ENCODE results near the gene MFAP3.

DNA sequence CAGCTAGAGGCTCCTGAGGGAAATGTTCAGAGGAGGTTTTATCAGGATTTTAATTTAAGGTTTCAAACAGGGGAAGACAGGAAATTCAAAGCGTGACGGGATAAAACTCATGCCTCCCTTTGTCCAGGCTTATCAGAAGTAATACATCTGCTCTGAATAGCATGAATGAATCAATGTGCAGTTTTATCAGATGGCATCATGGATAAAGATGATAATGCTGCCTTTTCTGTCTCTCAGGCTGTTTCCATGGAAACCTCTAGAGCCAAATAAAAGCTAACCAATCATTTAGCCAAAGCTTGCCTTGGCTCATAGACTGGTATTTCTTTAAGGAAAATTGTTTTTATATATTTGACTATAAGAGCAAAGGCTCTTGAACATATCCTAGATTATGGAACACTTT lies 16.4 kb downstream of the MFAP3 start:
- TF ChIP-seq ZFP3 (CRISPR knock-in tag; IDR thresholded peaks at IDR 0.05): no peak
- no peak for TF ChIP-seq RARB (CRISPR knock-in tag; IDR thresholded peaks at IDR 0.05)
- no peak for TF ChIP-seq ESRRG (CRISPR knock-in tag; IDR thresholded peaks at IDR 0.05)
